ENCODE results near the gene CCNI2. TPM values are rescaled to one million over a fixed set of nuclear protein-coding genes. Genes with fewer than 3 reads are reported as not detected.
A peak's percentile ranks its signal among the peaks of the same experiment; 100 is the strongest.

The CCNI2 gene
- polyA plus RNA-seq, 1 experiment = not detected

GRCh38 chr5:132744659-132745058 lies 2.6 kb upstream of the CCNI2 start:
- Histone ChIP-seq H3K36me3 (ENCODE audit: control insufficient read depth, insufficient read depth, low read length) (no peaks in the 10 kb centered on the region), H3K27me3 (ENCODE audit: control insufficient read depth, insufficient read depth, low read length) (peaks cover 2% of the 10 kb centered on the region; the same call in 1 of the 2 replicates), H3K4me3 (ENCODE audit: low read depth, low read length) (no peak overlapping the region)
- no peak for TF ChIP-seq CTCF (IDR thresholded peaks at IDR 0.05; ENCODE audit: insufficient read depth, low read depth, low read length)
- ChIA-PET CTCF (interaction anchor here (0.6 to 2.0 kb wide), 2 partner anchors 10 to 1122 kb away, joined by 5 to 9 read pairs; no protein-coding TSS in a partner anchor), POLR2A (no interaction called here)
- no peak for DNase-seq (ENCODE audit: low read depth)

GRCh38 chr5:132746592-132746953 lies 653 bp upstream of the CCNI2 start:
- no peak for TF ChIP-seq CTCF (IDR thresholded peaks at IDR 0.05; ENCODE audit: insufficient read depth, low read depth, low read length)
- POLR2A ChIA-PET = no interaction called here
- no peak overlapping the region for H3K4me3 ChIP-seq (ENCODE audit: low read depth, low read length)
- no peak for DNase-seq (ENCODE audit: low read depth)
- peaks cover 2% of the 10 kb centered on the region; the same call in 1 of the 2 replicates for H3K27me3 ChIP-seq (ENCODE audit: control insufficient read depth, insufficient read depth, low read length)
- CTCF ChIA-PET = interaction anchor here (1.4 to 2.3 kb wide), 6 partner anchors 9 to 360 kb away, joined by 3 to 9 read pairs (median 5); partner anchors contain the start of genes GDF9, KIF3A and UQCRQ
- no peaks in the 10 kb centered on the region for H3K36me3 ChIP-seq (ENCODE audit: control insufficient read depth, insufficient read depth, low read length)

- no peak for TF ChIP-seq CTCF (IDR thresholded peaks at IDR 0.05; ENCODE audit: insufficient read depth, low read depth, low read length)
- no peak for DNase-seq (ENCODE audit: low read depth)
- peak overlapping the region; percentile 36 for H3K4me3 ChIP-seq (ENCODE audit: low read depth, low read length)
- CTCF ChIA-PET = interaction anchor here (0.6 to 2.3 kb wide), 9 partner anchors 9 to 361 kb away, joined by 3 to 9 read pairs (median 4); partner anchors contain the start of genes GDF9, KIF3A, SHROOM1 and UQCRQ
- POLR2A ChIA-PET = no interaction called here
- peaks cover 2% of the 10 kb centered on the region; the same call in 1 of the 2 replicates for H3K27me3 ChIP-seq (ENCODE audit: control insufficient read depth, insufficient read depth, low read length)
- no peaks in the 10 kb centered on the region for H3K36me3 ChIP-seq (ENCODE audit: control insufficient read depth, insufficient read depth, low read length)
Measured at GRCh38 chr5:132747616-132748440, 602 bp downstream of the CCNI2 start.

- DNase-seq (ENCODE audit: low read depth) = no peak
- TF ChIP-seq CTCF (IDR thresholded peaks at IDR 0.05; ENCODE audit: insufficient read depth, low read depth, low read length) = no peak
- H3K27me3 ChIP-seq (ENCODE audit: control insufficient read depth, insufficient read depth, low read length) = peaks cover 2% of the 10 kb centered on the region; the same call in 1 of the 2 replicates
- H3K36me3 ChIP-seq (ENCODE audit: control insufficient read depth, insufficient read depth, low read length) = no peaks in the 10 kb centered on the region
- ChIA-PET CTCF (interaction anchor here (0.6 to 1.3 kb wide), 4 partner anchors 70 to 89 kb away, joined by 3 to 6 read pairs (median 3); partner anchors contain the start of gene SHROOM1), POLR2A (interaction anchor here (0.6 kb wide), 1 partner anchor 149 kb away, joined by 7 read pairs; no protein-coding TSS in a partner anchor)
- no peak overlapping the region for H3K4me3 ChIP-seq (ENCODE audit: low read depth, low read length)
Measured at GRCh38 chr5:132748522-132749000, 1.3 kb downstream of the CCNI2 start.

DNA sequence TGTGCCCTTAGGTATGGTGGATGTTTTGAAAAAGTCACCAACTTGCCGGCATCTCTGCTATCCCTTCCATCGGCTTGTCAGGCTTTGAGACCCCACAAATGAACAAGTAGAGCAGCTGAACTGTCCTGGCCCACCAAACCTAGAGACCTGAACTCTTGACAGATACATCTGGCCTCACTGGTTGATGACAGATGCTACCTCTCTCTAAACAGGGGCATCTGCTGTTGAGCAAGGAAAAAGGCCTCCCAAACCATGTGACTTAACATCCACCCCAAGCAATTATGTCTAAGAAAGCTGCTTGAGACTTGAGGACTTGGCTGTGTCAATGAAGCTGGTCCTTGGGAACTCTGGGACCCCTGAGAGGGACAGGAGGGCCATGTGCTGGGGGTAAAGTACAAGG lies 2.3 kb downstream of the CCNI2 start:
- POLR2A ChIA-PET = no interaction called here
- Histone ChIP-seq H3K36me3 (ENCODE audit: control insufficient read depth, insufficient read depth, low read length) (peaks cover 1% of the 10 kb centered on the region; the same call in 1 of the 2 replicates), H3K27me3 (ENCODE audit: control insufficient read depth, insufficient read depth, low read length) (peaks cover 2% of the 10 kb centered on the region; the same call in 1 of the 2 replicates), H3K4me3 (ENCODE audit: low read depth, low read length) (no peak overlapping the region)
- DNase-seq (ENCODE audit: low read depth) = no peak
- CTCF ChIA-PET = interaction anchor here (1.2 to 1.5 kb wide), 3 partner anchors 18 to 249 kb away, joined by 3 to 6 read pairs (median 4); no protein-coding TSS in a partner anchor
- TF ChIP-seq CTCF (IDR thresholded peaks at IDR 0.05; ENCODE audit: insufficient read depth, low read depth, low read length) = no peak

Measured in BJ (cell line).